Stomach (tissue), 4 donors: ENCODE measurements around the gene GALNS.

Experiments
- CTCF ChIP-seq, 7 experiments: fragments of 450-650 bp in 4 of 7; fragments of 200-600 bp in 3 of 7; sonication (generic) in 3 of 7; IDR thresholded peaks; one replicate each; pipeline ENCODE4 v1.5.1; 2016 to 2019; ENCODE audit warnings: antibody characterized with exemption in 7 of 7, control low read depth in 2 of 7, mild to moderate bottlenecking in 1 of 7
- EP300 ChIP-seq: sonication (generic); formaldehyde crosslinking; IDR thresholded peaks from one replicate; pipeline ENCODE4 v1.6.1; 2017; ENCODE audit warnings: antibody characterized with exemption
- POLR2A ChIP-seq, 4 donors: fragments of 450-650 bp; IDR thresholded peaks; one replicate each; pipeline ENCODE4 v1.6.1; 2016; ENCODE audit warnings: antibody characterized with exemption in 4 of 4, control low read depth in 2 of 4, mild to moderate bottlenecking in 1 of 4, moderate library complexity in 1 of 4

- no peak for TF ChIP-seq CTCF (IDR thresholded peaks at IDR 0.05)
- no peak for TF ChIP-seq POLR2A (IDR thresholded peaks at IDR 0.05)
- TF ChIP-seq EP300, result no peak
These were observed 82.0 kb downstream of the GALNS start for GRCh38 chr16:88774544-88775393.
